Esophagus mucosa (tissue), 1 donor: ENCODE data around the gene SPIRE1. TPM values are rescaled to one million over a fixed set of nuclear protein-coding genes. Genes with fewer than 3 reads are reported as not detected.
"Not testable (repeated sequence)": the region's sequence is repeated elsewhere in the genome, so short reads cannot be mapped to it uniquely, and the experiment has no call there.

Source experiments
- ATAC-seq: fragments of 200-7000 bp; cut with Tn5 transposase; one replicate; pipeline ENCODE4 v1.9.1; 2020
- total RNA-seq: library from RNA; stranded (reverse); gene quantifications from one replicate; pipeline ENCODE4 v1.2.4, GENCODE V29; 2023
- donor health status: DM: yes; HTN: yes; CAD: no.

The SPIRE1 gene
- total RNA-seq, 1 donor from 2014 or later = 15.6 TPM

GRCh38 chr18:12645751-12646203 lies 12.1 kb downstream of the SPIRE1 start:
- ATAC-seq = peak; percentile 76

DNA sequence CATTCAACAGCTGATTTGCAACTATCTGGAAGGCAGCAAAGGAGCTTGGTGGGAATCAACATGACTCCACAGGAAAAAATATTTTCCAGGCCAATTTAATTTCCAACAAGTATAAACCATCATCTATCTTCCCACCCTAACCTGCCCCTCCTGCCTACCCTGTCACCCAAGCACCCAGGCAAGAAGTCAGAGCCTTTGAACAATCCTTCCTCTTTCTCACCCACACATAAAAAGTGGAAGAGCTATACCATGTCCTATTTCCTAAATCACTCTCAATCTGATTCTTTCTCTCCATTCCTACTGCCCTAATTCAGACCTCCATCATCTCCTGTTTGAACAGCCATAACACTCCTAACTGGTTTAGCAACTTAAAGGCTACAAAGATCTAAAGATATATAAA lies 12.7 kb downstream of the SPIRE1 start:
- peak; percentile 13 for ATAC-seq

- ATAC-seq = not testable (repeated sequence)
Observed at GRCh38 chr18:12643756-12644155, 14.2 kb downstream of the SPIRE1 start.

GRCh38 chr18:12640881-12641200 lies 17.1 kb downstream of the SPIRE1 start:
- ATAC-seq = no peak

- ATAC-seq = peak; percentile 86
Observed at GRCh38 chr18:12639990-12640880, 17.7 kb downstream of the SPIRE1 start.

GRCh38 chr18:12638644-12639124 lies 19.2 kb downstream of the SPIRE1 start:
- no peak for ATAC-seq

DNA sequence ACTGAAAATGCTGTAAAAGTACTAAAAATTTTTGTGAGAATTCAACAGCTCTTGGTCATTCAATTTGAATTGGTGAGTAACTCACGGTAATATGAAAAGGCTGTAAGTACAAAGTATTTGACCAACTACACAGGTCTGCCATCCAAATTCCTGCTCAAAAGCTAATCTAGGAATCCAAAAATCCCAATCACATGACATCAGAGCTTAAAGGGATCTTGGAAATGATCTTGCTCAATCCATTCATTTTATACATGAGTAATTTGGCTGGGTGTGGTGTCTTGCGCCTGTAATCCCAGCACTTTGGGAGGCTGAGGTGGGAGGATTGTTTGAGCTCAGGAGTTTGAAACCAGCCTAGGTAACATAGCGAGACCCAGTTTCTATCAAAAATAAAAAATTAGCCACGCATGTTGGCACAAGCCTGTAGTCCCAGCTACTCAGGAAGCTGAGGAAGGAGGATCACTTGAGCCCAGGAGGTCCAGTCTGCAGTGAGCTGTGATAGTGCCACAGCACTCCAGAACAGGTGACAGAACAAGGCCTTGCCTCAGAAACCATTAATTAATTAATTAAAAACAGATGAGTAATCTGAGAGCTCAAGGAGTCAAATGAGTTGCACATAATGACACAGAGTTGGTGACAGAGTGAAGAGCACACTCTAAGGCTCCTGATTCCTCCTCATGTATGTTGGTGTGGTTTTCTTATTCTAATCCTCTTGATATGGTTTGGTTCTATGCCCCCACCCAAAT lies 19.8 kb downstream of the SPIRE1 start:
- ATAC-seq = peak; percentile 52

- no peak for ATAC-seq
Observed at GRCh38 chr18:12637393-12637792, 20.5 kb downstream of the SPIRE1 start.

DNA sequence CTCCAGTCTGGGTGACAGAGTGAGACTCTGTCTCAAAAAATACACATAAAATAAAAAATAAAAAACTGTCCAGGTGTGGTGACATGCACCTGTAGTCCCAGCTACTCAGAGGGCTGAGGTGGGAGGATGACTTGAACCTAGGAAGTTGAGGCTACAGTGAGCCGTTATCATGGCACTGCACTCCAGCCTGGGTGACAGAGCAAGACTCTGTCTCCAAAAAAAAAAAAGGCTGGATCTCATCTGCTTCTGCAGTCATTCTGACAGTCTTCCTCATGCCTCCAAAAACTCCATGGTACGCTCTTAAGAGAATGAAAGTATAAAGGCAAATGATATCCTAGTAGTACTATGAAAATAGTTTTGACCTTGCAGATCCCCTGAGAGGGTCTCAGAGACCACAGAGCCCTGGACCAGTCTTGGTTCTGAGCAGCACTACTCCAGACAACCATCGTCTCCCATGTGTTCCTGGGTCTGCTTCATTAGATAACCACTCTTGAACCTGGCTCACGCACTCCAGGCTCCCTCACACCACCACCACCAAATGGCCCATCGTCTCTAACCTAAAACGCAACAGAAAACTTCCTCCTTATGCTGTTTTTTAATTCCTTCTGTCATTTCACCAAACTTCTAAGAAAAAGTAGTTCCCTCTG lies 26.0 kb downstream of the SPIRE1 start:
- ATAC-seq = no peak

GRCh38 chr18:12630136-12630535 lies 27.8 kb downstream of the SPIRE1 start:
- ATAC-seq = no peak

DNA sequence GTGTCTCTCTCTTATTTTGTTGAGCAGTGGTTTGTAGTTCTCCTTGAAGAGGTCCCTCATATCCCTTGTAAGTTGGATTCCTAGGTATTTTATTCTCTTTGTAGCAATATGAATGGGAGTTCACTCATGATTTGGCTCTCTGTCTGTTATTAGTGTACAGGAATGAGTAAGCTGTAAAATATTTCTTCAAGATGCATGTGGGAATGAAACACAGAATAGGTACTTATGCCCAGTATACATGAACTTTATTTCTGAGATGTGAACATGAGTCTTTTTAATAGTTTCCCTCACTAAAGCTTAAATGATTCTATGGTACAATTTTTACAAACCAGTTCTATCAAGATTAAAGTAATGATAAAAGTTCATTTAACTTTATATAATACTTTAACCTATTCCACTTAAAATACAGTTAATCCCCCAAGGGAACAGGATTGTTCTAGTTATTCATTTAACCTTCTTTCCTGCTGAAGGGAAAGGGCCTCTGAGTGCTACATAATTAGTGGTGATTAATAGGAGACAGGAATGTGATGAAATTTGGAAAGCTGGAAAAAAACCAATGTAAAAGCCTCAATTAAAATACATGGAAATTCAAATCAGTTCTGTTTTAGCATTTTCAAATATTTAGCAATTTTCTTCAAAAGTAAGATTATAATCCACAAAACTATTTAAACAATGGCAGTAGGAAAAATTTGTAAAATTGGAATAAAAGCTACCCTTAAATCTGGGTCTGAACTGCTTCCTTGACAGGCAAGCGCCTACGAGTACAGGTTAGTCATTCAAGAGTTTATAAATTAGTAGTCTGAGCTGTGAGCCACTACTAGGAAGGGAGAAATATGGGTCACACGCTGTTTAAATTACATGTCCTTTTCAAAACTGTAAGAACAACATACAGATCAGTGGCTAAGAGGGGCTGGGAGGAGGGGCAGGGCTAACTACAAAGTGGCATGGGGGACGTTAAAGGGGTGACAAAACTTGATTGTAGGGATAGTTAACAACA lies 28.9 kb downstream of the SPIRE1 start:
- ATAC-seq = peak; percentile 80

- ATAC-seq = not testable (repeated sequence)
Observed at GRCh38 chr18:12627199-12627598, 30.7 kb downstream of the SPIRE1 start.

- no peak for ATAC-seq
Observed at GRCh38 chr18:12625241-12625640, 32.7 kb downstream of the SPIRE1 start.

- ATAC-seq = peak; percentile 98
Observed at GRCh38 chr18:12621742-12622306, 36.1 kb downstream of the SPIRE1 start.

DNA sequence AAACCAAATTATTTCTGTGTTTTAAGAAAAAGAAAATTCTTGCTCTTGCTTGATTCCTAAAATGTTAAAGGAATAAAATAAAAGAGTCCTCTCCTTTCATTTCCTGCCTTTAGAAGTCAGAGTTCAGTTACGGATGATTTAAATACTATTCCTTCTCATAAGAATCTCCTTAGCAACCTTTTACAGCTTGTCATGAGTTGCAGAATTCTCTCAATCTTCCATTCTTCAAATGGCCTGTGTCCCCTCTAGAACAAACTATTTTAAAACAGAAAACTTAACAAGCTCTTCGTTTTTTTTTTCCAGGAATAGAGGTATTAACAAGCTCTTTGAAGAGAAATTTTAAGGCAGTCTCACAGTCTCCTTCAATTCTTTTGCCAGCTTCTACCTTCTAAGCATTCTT lies 42.2 kb downstream of the SPIRE1 start:
- ATAC-seq = no peak

DNA sequence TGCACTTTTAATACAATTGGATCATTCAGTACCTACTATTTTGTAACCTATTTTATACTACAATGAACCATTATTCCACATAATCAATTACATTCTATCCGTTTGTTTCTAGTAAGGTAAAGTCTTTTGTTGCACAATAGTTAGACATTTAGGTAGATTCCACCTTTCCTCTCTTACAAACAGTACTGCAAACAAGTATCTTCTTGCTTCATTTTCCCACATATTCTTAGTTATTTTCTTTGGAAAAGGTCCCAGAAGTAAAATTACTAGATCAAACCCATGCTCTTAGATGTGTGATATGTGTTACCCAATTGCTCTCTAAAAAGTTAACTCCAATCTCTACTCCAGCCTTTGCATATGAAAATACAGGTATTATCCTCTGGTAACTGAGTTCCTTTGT lies 49.6 kb downstream of the SPIRE1 start:
- peak; percentile 3 for ATAC-seq

- peak; percentile 75 for ATAC-seq
Observed at GRCh38 chr18:12606592-12607315, 51.2 kb downstream of the SPIRE1 start.

DNA sequence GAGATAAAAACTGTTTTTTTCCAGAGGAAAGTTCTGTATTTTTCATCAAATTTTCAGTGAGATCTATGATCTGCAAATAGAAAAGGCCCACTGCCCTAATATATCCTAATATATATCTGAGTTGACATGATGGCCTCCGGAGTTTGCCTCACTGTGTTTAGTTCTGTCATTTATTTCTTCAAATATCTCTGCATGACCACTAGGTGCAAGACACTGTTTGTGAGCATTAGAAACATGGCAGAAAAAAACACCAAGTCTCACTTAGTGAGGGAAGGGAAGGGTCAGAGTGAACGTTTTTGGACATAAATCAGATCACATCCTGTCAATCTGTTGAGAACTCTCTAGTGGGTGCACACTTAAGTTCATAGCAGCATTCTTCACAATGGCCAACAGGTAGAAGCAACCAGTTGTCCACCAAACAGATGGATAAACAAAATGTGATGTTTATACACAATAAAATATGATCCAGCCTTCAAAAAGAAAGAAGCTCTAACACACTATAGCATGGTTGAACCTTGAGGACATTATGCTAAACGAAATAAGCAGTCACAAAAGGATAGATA lies 53.4 kb downstream of the SPIRE1 start:
- no peak for ATAC-seq

DNA sequence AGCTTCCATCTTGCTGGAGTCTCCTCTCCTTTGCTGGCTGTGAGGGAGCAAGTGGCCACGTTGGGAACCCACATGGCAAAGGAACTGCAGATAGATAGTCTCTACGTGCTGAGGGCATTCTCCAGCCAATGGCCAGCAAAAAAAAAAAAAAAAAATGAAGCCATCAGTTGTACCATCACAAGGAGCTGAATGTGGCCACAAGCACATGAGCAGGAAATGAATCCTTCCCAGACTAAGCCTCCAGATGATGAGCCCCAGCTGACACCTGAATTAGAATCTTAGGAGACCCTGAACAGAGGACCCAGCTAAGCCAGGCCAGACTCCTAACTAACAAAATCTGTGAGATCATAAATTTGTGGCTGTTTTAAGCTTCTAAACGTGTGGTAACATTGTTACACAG lies 57.9 kb downstream of the SPIRE1 start:
- no peak for ATAC-seq

GRCh38 chr18:12599543-12599942 lies 58.4 kb downstream of the SPIRE1 start:
- ATAC-seq = peak; percentile 88
